ENCODE data around the gene ERAP2.
"Not testable (repeated sequence)": the region's sequence is repeated elsewhere in the genome, so short reads cannot be mapped to it uniquely, and the experiment has no call there.

Gene ERAP2

GRCh38 chr5:96859375-96859774 lies 16.9 kb upstream of the ERAP2 start:
- no peak for FAIRE-seq
- no peak for DNase-seq (ENCODE audit: insufficient read length, low spot score)

GRCh38 chr5:96861076-96861475 lies 15.2 kb upstream of the ERAP2 start:
- DNase-seq (ENCODE audit: insufficient read length, low spot score) (no peak), FAIRE-seq (no peak)

DNA sequence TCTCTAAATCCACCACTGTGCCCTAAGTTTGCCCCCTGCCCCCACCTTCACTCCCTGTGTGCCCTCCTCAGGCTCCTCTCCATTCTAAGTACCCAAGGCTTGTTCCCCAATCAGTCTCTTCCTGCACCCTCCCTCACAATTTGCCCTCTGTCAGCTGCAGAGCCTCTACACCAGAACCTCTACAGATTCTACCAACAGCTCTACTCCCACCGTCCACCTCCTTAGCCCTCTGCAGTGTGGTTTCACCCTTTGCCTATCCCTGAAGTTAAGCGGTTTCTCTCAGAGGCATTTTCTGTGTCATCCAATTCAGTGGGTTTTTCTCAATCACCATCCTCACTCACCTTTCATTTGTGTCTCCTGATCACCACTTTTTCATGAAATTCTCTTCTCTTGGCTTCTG lies 13.2 kb upstream of the ERAP2 start:
- DNase-seq (ENCODE audit: insufficient read length, low spot score), result no peak
- FAIRE-seq, result no peak

GRCh38 chr5:96863949-96864584 lies 12.2 kb upstream of the ERAP2 start:
- no peak for FAIRE-seq
- no peak for DNase-seq (ENCODE audit: insufficient read length, low spot score)

DNA sequence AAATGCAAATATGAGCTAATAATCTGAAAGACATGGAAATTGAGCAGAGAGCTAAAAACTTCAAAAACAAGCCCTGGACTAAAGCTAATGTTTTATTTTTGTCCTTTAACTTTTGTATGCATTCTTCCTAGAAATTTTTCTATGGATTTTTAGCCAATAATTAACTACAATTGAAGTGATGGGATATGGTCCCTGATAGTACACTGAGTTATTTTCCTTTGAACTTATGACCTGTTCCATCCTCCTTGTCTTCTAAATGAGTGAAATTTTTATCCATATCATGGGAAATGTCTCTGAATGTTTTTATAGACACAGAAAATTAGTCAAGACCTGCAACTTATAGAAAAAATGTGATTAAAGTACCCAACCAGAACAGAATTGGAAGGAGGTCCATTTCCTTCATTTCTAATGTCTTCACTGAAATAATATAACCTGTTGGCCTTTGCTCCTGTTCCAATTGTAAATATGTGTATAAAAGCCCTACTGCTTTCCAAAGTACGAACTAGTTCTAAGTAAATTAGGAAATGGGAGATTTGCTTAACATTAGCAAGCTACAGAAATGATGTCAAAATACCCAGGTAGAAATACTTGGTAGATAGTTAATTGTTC lies 11.3 kb upstream of the ERAP2 start:
- DNase-seq (ENCODE audit: insufficient read length, low spot score), result no peak
- FAIRE-seq, result no peak

- FAIRE-seq, result peak; percentile 26
- DNase-seq (ENCODE audit: insufficient read length, low spot score), result peak; percentile 61
These were observed 7.5 kb upstream of the ERAP2 start for GRCh38 chr5:96868603-96869371.

GRCh38 chr5:96869372-96869641 lies 7.0 kb upstream of the ERAP2 start:
- no peak for FAIRE-seq
- DNase-seq (ENCODE audit: insufficient read length, low spot score), result no peak

- DNase-seq (ENCODE audit: insufficient read length, low spot score) (no peak), FAIRE-seq (no peak)
These were observed 5.9 kb upstream of the ERAP2 start for GRCh38 chr5:96870094-96871026.

DNA sequence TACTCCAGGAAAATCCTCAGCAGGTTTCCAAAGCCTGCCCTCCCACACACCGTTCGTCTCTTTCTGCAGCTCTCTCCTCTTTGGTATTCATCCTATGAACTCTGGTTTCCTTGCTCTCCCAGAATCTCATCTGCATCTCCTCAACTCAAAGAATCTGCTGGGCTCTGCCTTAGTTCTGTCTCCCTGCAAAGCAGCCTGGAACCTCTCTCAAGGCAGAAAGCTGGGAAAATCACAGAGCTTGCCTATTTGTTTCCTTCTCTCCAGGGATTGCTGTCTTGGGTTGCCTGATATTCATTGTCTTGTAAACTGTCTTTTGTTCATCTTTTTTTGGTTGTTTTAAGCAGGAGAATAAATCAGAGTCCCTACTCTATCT lies 5.3 kb upstream of the ERAP2 start:
- FAIRE-seq (no peak), DNase-seq (ENCODE audit: insufficient read length, low spot score) (no peak)

DNA sequence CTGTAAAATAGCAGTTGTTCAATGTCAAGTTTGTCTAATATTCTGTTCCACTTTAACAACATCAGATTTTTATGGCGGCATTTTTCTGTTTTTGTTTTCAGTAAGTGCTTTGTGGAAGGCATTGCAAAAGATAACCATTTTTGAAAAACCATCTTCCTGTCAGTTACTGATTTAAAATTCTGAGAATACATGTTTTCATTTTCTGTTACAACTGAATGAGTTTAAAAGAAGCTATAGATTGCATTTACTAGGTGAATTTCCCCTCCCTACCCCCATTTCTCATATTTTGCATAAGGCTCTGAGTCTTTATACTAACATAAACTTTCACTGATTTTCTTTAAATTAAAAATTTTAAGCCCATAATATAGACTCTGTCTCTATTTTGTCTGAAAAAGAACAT lies 4.6 kb upstream of the ERAP2 start:
- DNase-seq (ENCODE audit: insufficient read length, low spot score), result no peak
- no peak for FAIRE-seq

DNA sequence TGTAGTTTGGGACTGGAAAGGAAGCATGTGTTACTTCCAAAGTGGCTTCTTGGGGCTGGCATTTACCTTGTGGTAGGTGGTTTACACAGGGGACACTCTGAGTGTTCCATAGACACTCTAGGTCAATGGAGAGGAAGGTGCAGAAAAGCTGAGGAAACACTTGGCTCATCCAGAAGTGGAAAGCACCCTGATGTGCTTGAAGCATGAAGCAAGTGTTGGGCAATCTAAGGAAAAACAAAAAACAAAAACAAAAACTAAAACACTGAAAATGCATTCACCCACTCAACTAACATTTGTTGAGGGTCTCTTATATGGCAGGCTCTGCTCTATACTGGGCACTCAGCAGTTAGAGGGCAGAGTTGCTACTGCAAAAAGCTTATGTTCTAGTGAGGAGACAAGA lies 2.9 kb upstream of the ERAP2 start:
- DNase-seq (ENCODE audit: insufficient read length, low spot score) (no peak), FAIRE-seq (no peak)

- FAIRE-seq, result no peak
- DNase-seq (ENCODE audit: insufficient read length, low spot score), result no peak
These were observed 1.7 kb upstream of the ERAP2 start for GRCh38 chr5:96874631-96875030.

GRCh38 chr5:96875791-96876291 lies 459 bp upstream of the ERAP2 start:
- no peak for FAIRE-seq
- DNase-seq (ENCODE audit: insufficient read length, low spot score), result no peak

GRCh38 chr5:96876977-96877469 lies 723 bp downstream of the ERAP2 start:
- FAIRE-seq; DNase-seq (ENCODE audit: insufficient read length, low spot score): not testable (repeated sequence)

DNA sequence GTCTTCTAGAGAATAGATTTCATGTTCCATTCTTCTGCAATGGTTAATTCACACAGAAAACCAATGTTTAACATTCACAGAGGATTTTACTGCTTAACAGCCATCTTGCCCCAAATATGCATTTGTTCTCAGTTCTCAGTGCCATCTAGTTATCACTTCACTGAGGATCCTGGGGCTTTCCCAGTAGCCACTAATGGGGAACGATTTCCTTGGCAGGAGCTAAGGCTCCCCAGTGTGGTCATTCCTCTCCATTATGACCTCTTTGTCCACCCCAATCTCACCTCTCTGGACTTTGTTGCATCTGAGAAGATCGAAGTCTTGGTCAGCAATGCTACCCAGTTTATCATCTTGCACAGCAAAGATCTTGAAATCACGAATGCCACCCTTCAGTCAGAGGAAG lies 3.4 kb downstream of the ERAP2 start:
- FAIRE-seq (no peak), DNase-seq (ENCODE audit: insufficient read length, low spot score) (no peak)

DNA sequence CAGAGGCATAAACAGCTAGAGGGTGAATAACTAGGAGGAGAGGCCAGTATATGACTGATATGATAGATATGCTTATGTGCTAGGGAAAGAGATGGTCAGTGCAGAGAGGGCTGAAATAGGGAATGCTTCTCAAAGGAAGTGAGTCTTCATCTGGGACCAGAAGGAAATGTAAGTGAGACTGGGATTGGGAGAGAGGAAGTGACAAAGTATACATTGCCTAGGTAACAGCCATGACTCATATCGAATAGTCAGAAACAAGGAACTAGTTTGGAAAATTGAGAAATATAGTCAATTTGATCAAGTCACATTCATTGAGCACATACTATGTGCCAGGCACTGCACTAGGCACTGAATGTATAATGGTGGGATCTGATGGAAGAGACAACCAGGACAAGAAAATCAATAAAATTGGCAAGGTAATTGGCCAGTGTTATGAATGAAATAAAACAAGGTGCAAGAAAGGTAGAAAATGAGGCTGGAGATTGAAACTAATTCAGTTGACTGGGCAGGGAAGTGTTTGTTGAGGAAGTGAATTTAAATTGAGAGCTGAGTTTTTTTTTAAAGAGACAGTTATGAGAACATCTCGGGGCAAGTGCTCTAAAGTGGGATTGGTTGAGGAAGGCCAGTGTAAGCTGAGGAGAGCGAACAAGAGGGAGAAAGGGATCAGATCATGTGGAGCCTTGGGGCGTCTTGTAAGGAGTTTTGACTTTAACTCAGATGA lies 4.3 kb downstream of the ERAP2 start:
- no peak for DNase-seq (ENCODE audit: insufficient read length, low spot score)
- FAIRE-seq, result no peak

DNA sequence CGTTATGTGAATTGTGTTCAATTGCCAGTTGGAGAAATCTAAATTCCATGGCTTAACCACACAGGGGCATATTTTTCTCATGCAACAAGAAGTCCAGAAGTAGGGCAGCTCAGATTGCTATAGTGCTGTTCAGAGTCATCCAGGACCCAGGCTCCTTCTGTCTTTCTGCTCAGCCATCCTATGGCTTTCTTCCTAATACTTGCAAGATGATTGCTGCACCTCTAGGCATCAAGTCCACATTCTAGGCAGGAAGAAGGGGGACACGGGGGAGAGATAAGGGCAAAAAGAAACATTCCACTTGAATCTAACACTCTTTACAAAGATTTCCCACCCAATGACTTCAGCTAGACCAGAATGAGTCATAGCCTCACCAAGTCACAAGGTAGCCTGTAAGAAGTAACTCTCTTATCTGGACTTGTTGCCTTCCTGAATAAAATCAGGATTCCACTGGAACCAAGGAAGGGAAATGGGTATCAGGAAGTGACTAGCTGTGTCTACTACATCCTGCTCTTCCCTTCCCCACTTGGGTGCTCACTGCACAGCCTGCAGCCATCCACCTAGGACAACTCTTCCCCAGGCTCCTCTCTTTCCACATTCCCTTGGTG lies 5.3 kb downstream of the ERAP2 start:
- FAIRE-seq (no peak), DNase-seq (ENCODE audit: insufficient read length, low spot score) (no peak)

- no peak for FAIRE-seq
These were observed 7.6 kb downstream of the ERAP2 start for GRCh38 chr5:96883871-96884270.

GRCh38 chr5:96884995-96885394 lies 8.7 kb downstream of the ERAP2 start:
- no peak for FAIRE-seq
- DNase-seq (ENCODE audit: insufficient read length, low spot score), result no peak

More at GRCh38 chr5:96883871-96884270, 7.6 kb downstream of the ERAP2 start:
- DNase-seq (ENCODE audit: insufficient read length, low spot score), result no peak
